GM19043 (cell line): ENCODE measurements around the gene ATP8B3.

Source experiments
- ATAC-seq: cut with Tn5 transposase; IDR thresholded peaks from one replicate; pipeline ENCODE4 v1.9.1; 2021; ENCODE audit warnings: low read depth; ENCODE audit not compliant: unreplicated experiment

Gene ATP8B3

GRCh38 chr19:1748115-1748872 lies 63.8 kb downstream of the ATP8B3 start:
- ATAC-seq: no peak

- ATAC-seq: no peak
Measured at GRCh38 chr19:1747285-1748114, 64.6 kb downstream of the ATP8B3 start.

- ATAC-seq: no peak
Measured at GRCh38 chr19:1746401-1747284, 65.4 kb downstream of the ATP8B3 start.

- no peak for ATAC-seq
Measured at GRCh38 chr19:1745589-1746031, 66.5 kb downstream of the ATP8B3 start.

- no peak for ATAC-seq
Measured at GRCh38 chr19:1744822-1745563, 67.1 kb downstream of the ATP8B3 start.

GRCh38 chr19:1744133-1744665 lies 67.9 kb downstream of the ATP8B3 start:
- ATAC-seq: no peak

GRCh38 chr19:1742989-1743696 lies 68.9 kb downstream of the ATP8B3 start:
- no peak for ATAC-seq

GRCh38 chr19:1739960-1740629 lies 72.0 kb downstream of the ATP8B3 start:
- ATAC-seq: no peak

- no peak for ATAC-seq
Measured at GRCh38 chr19:1736927-1737326, 75.1 kb downstream of the ATP8B3 start.

- no peak for ATAC-seq
Measured at GRCh38 chr19:1736280-1736679, 75.8 kb downstream of the ATP8B3 start.

GRCh38 chr19:1734321-1734966 lies 77.6 kb downstream of the ATP8B3 start:
- no peak for ATAC-seq
